IMR-90 (cell line): ENCODE data around the gene ADGRG4. TPM values are rescaled to one million over a fixed set of nuclear protein-coding genes. Genes with fewer than 3 reads are reported as not detected.

ENCODE experiments used
- ATAC-seq: fragments of 200-7000 bp; cut with Tn5 transposase; 2 replicates; pipeline ENCODE4 v1.9.1; 2020; ENCODE audit warnings: low read depth, mild to moderate bottlenecking, moderate library complexity
- BruUV-seq: library from RNA; stranded (reverse); fragments of 400-500 nt; replicated peaks from 2 replicates; lab custom pipeline; 2021; lab: Mats Ljungman, UMichigan
- CTCF ChIA-PET: fragments of 300-600 bp; formaldehyde crosslinking; extraction: SDS; loops from one replicate; lab custom pipeline; 2021; ENCODE audit warnings: antibody characterized with exemption; lab: Yijun Ruan, JAX
- POLR2A ChIA-PET: fragments of 300-600 bp; sonication (Branson Sonifier 250); formaldehyde crosslinking; loops from one replicate; lab custom pipeline; 2022; ENCODE audit warnings: antibody characterized with exemption; ENCODE audit not compliant: unreplicated experiment; lab: Charles Lee
- DNase-seq: peaks from one replicate; pipeline ENCODE4 v3.0.0; 2013
- H2AFZ ChIP-seq: replicated peaks from 2 replicates; pipeline ENCODE3; 2013; ENCODE audit warnings: low read length, mild to moderate bottlenecking; ENCODE audit not compliant: poor library complexity
- H2AK5ac ChIP-seq: 2 replicates; pipeline ENCODE4 v1.6.1; 2013; ENCODE audit warnings: low read depth, low read length, inconsistent platforms
- H2AK9ac ChIP-seq: replicated peaks from 2 replicates; pipeline ENCODE3; 2013; ENCODE audit warnings: mild to moderate bottlenecking, low read depth, low read length, moderate library complexity; ENCODE audit not compliant: poor library complexity
- H2BK120ac ChIP-seq: 2 replicates; pipeline ENCODE4 v1.6.1; 2013; ENCODE audit warnings: low read depth, low read length, inconsistent platforms
- H2BK15ac ChIP-seq: 3 replicates; pipeline ENCODE4 v1.6.1; 2013; ENCODE audit warnings: low read depth, low read length, inconsistent platforms
- H2BK20ac ChIP-seq: 2 replicates; pipeline ENCODE4 v1.6.1; 2013; ENCODE audit warnings: low read depth, mild to moderate bottlenecking, inconsistent platforms, low read length, moderate library complexity
- H2BK5ac ChIP-seq: 2 replicates; pipeline ENCODE4 v1.6.1; 2013; ENCODE audit warnings: mild to moderate bottlenecking, low read depth, low read length, inconsistent platforms; ENCODE audit not compliant: poor library complexity, severe bottlenecking
- H3K14ac ChIP-seq: replicated peaks from 2 replicates; pipeline ENCODE4 v1.6.1; 2013; ENCODE audit warnings: low read depth, low read length, inconsistent platforms
- H3K18ac ChIP-seq: 2 replicates; pipeline ENCODE4 v1.6.1; 2013; ENCODE audit warnings: low read depth, low read length, control low read depth
- H3K23ac ChIP-seq: 2 replicates; pipeline ENCODE4 v1.6.1; 2013; ENCODE audit warnings: low read depth, low read length, inconsistent platforms
- H3K27ac ChIP-seq: 2 replicates; pipeline ENCODE4 v1.5.1; 2013; ENCODE audit warnings: mild to moderate bottlenecking, control low read depth, low read length; ENCODE audit not compliant: insufficient read depth
- H3K27me3 ChIP-seq: 2 replicates; pipeline ENCODE4 v1.6.1; 2013; ENCODE audit warnings: low read length; ENCODE audit not compliant: control insufficient read depth, insufficient read depth
- H3K36me3 ChIP-seq: 2 replicates; pipeline ENCODE4 v1.6.1; 2013; ENCODE audit warnings: low read length, mixed read lengths; ENCODE audit not compliant: control insufficient read depth, insufficient read depth
- H3K4ac ChIP-seq: 2 replicates; pipeline ENCODE4 v1.6.1; 2013; ENCODE audit warnings: low read depth, low read length, inconsistent platforms
- H3K4me1 ChIP-seq: 2 replicates; pipeline ENCODE4 v1.6.1; 2013; ENCODE audit warnings: low read length, mixed read lengths; ENCODE audit not compliant: control insufficient read depth, insufficient read depth
- H3K4me2 ChIP-seq: 2 replicates; pipeline ENCODE4 v1.6.1; 2013; ENCODE audit warnings: low read depth, mild to moderate bottlenecking, control low read depth, low read length, moderate library complexity
- H3K4me3 ChIP-seq: 2 replicates; pipeline ENCODE4 v1.5.1; 2013; ENCODE audit warnings: low read depth, mild to moderate bottlenecking, control low read depth, low read length, moderate library complexity; ENCODE audit not compliant: insufficient read depth
- H3K56ac ChIP-seq: 2 replicates; pipeline ENCODE4 v1.6.1; 2013; ENCODE audit warnings: low read length, inconsistent platforms; ENCODE audit not compliant: insufficient read depth; ENCODE audit errors: extremely low read depth
- H3K79me1 ChIP-seq, 2 experiments: 2 replicates each; pipeline ENCODE4 v1.6.1; 2013; ENCODE audit warnings: low read length in 2 of 2, inconsistent platforms in 1 of 2, low read depth in 1 of 2
- H3K9ac ChIP-seq: 2 replicates; pipeline ENCODE4 v1.6.1; 2013; ENCODE audit warnings: low read depth, low read length, control low read depth
- H3K9me1 ChIP-seq: 2 replicates; pipeline ENCODE4 v1.6.1; 2013; ENCODE audit warnings: low read length, inconsistent platforms; ENCODE audit not compliant: insufficient read depth
- H3K9me3 ChIP-seq: 2 replicates; pipeline ENCODE4 v1.6.1; 2013; ENCODE audit warnings: low read length; ENCODE audit not compliant: control insufficient read depth, insufficient read depth
- H4K20me1 ChIP-seq: 2 replicates; pipeline ENCODE4 v1.6.1; 2013; ENCODE audit warnings: low read length, inconsistent platforms; ENCODE audit not compliant: insufficient read depth
- H4K5ac ChIP-seq: 2 replicates; pipeline ENCODE4 v1.6.1; 2013; ENCODE audit warnings: mild to moderate bottlenecking, low read depth, low read length, control low read depth
- H4K8ac ChIP-seq, 2 experiments: 2 replicates each; pipeline ENCODE4 v1.6.1; 2013; ENCODE audit warnings: low read depth in 2 of 2, low read length in 2 of 2, control low read depth in 1 of 2, inconsistent platforms in 1 of 2
- H4K91ac ChIP-seq: 2 replicates; pipeline ENCODE4 v1.6.1; 2013; ENCODE audit warnings: low read depth, low read length, inconsistent platforms; ENCODE audit not compliant: insufficient read depth
- BHLHE40 ChIP-seq: fragments of 150-350 bp; IDR thresholded peaks from 2 replicates; pipeline ENCODE4 v1.6.1; 2016; ENCODE audit warnings: mild to moderate bottlenecking, low read depth, low read length
- CEBPB ChIP-seq: IDR thresholded peaks from 2 replicates; pipeline ENCODE4 v1.6.1; 2012; ENCODE audit warnings: low read depth, low read length, improper control_type of control experiment
- CHD1 ChIP-seq: IDR thresholded peaks from 2 replicates; pipeline ENCODE4 v1.6.1; 2012; ENCODE audit warnings: low read depth, low read length, improper control_type of control experiment
- CTCF ChIP-seq: conservative IDR thresholded peaks from 2 replicates; pipeline ENCODE4 v1.5.1; 2012; ENCODE audit warnings: mild to moderate bottlenecking, low read depth, low read length, improper control_type of control experiment
- ELK1 ChIP-seq: fragments of 150-350 bp; IDR thresholded peaks from 2 replicates; pipeline ENCODE4 v1.6.1; 2016; ENCODE audit warnings: low read depth, mild to moderate bottlenecking, low read length, moderate library complexity, borderline replicate concordance
- MAFK ChIP-seq: IDR thresholded peaks from 2 replicates; pipeline ENCODE4 v1.6.1; 2012; ENCODE audit warnings: low read depth, low read length, improper control_type of control experiment
- MXI1 ChIP-seq: IDR thresholded peaks from 2 replicates; pipeline ENCODE4 v1.6.1; 2012; ENCODE audit warnings: low read depth, mild to moderate bottlenecking, low read length, moderate library complexity, borderline replicate concordance
- NFE2L2 ChIP-seq: fragments of 150-350 bp; IDR thresholded peaks from 2 replicates; pipeline ENCODE4 v1.6.1; 2016; ENCODE audit warnings: low read depth, mild to moderate bottlenecking, low read length
- POLR2A ChIP-seq: IDR thresholded peaks from 2 replicates; pipeline ENCODE4 v1.6.1; 2012; ENCODE audit warnings: mild to moderate bottlenecking, low read depth, low read length
- RCOR1 ChIP-seq: IDR thresholded peaks from 2 replicates; pipeline ENCODE4 v1.6.1; 2012; ENCODE audit warnings: mild to moderate bottlenecking, low read length, improper control_type of control experiment; ENCODE audit not compliant: insufficient replicate concordance
- SMC3 ChIP-seq: fragments of 150-350 bp; IDR thresholded peaks from 2 replicates; pipeline ENCODE4 v1.6.1; 2016; ENCODE audit warnings: low read depth, mild to moderate bottlenecking, antibody characterized with exemption, low read length, moderate library complexity
- USF2 ChIP-seq: fragments of 150-350 bp; IDR thresholded peaks from 2 replicates; pipeline ENCODE4 v1.6.1; 2017; ENCODE audit warnings: mild to moderate bottlenecking, antibody characterized with exemption, low read length, low read depth
- WGBS, 2 experiments: methylation state at CpG; one replicate each; pipeline versions ENCODE4 v1.1.5 to v1.1.7; 2013; ENCODE audit warnings: missing lambda C conversion rate in 2 of 2; ENCODE audit not compliant: insufficient read length in 1 of 2; ENCODE audit errors: extremely low coverage in 2 of 2; 5-methylcytosine and 5-hydroxymethylcytosine counted together
- dilution Hi-C: fragments of 300-500 bp; cut with HindIII; formaldehyde crosslinking; loops from one replicate; pipeline ENCODE4 v1.14.3; 2018; ENCODE audit warnings: low sequenced_read_pairs; ENCODE audit not compliant: unreplicated experiment
- in situ Hi-C: fragments of 300-500 bp; cut with MboI; formaldehyde crosslinking; loops from 3 replicates; pipeline ENCODE4 v1.14.3; 2019; ENCODE audit warnings: low sequenced_read_pairs, inconsistent platforms, mixed read lengths
- intact Hi-C: fragments of 100-400 bp; cut with micrococcal nuclease; formaldehyde crosslinking; loops from 2 replicates; pipeline ENCODE4 v1.10.0; 2022
- polyA plus RNA-seq, 3 experiments: library from polyadenylated mRNA; depleted of rRNA; stranded (reverse); fragments of >200 nt; gene quantifications; 2 replicates each; pipeline ENCODE4 v1.2.3, GENCODE V29; 2012; ENCODE audit warnings: low replicate concordance in 1 of 3
- total RNA-seq: library from RNA; depleted of rRNA; stranded (reverse); fragments of >200 nt; gene quantifications from 2 replicates; pipeline ENCODE4 v1.2.3, GENCODE V29; 2012

The ADGRG4 gene
- total and polyA plus RNA-seq, 2 of the 4 experiments (the other 2 are of a cell fraction), result under 0.01 TPM; not detected in 1

DNA sequence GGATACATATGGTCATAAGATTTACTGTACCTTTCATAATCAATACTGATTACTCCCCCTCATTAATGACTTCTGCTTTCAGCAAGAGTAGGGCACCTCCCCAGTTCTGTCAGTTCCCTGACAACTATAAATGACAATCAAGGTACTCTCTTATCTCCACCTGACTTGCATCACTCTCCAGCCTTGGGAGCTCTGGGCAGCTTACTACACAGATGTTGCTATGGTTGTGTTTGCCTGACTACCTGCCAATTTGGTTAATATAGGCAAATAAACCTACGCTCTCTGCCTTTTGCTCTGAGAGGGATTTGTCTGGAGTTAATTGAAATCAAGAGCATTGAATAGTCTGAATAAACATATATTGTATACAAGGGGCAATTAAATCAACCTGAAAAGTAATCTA lies 26.8 kb upstream of the ADGRG4 start:
- no TSS peak for BruUV-seq
- no peak overlapping the region for H2AK5ac ChIP-seq

More for the DNA sequence above, 26.8 kb upstream of the ADGRG4 start:
- Histone ChIP-seq H3K27me3 (peaks cover 6% of the 10 kb centered on the region; the same call in 1 of the 2 replicates), H3K9ac (no peak overlapping the region), H4K91ac (no peak overlapping the region), H3K4ac (no peak overlapping the region), H2AFZ (no peak overlapping the region), H3K4me2 (no peak overlapping the region), H2BK5ac (no peak overlapping the region), H3K36me3 (no peaks in the 10 kb centered on the region), H3K4me3 (no peak overlapping the region), H3K9me3 (no peaks in the 10 kb centered on the region), H3K56ac (no peak overlapping the region), H4K5ac (no peak overlapping the region), H3K79me1 (no peaks in the 10 kb centered on the region), H3K9me1 (no peaks in the 10 kb centered on the region), H2BK120ac (no peak overlapping the region), H3K18ac (no peak overlapping the region), H3K23ac (no peak overlapping the region), H4K8ac (no peak overlapping the region), H2BK20ac (no peak overlapping the region), H2AK9ac (no peak overlapping the region), H3K14ac (no peak overlapping the region), H4K20me1 (no peaks in the 10 kb centered on the region), H3K4me1 (no peaks in the 10 kb centered on the region), H3K27ac (no peak overlapping the region), H2BK15ac (no peak overlapping the region)
- no CpG with 5 or more reads among the region's 1 CpG for WGBS, 2 experiments
- ChIA-PET CTCF (no interaction called here), POLR2A (no interaction called here)
- ATAC-seq, result no peak
- in situ Hi-C loops (no loop called here), intact Hi-C loops (no loop called here), dilution Hi-C loops (no loop called here)
- no peak for TF ChIP-seq CEBPB
- TF ChIP-seq USF2, result no peak
- TF ChIP-seq MAFK, result no peak
- TF ChIP-seq BHLHE40, result no peak
- TF ChIP-seq CHD1, result no peak
- TF ChIP-seq SMC3, result no peak
- no peak for TF ChIP-seq ELK1
- TF ChIP-seq NFE2L2, result no peak
- TF ChIP-seq CTCF, result no peak
- no peak for TF ChIP-seq RCOR1
- TF ChIP-seq MXI1, result no peak
- TF ChIP-seq POLR2A, result no peak
- DNase-seq, result no peak
